Ascending aorta (tissue), 2 donors: Measurements from ENCODE around the gene CFAP65. TPM values are rescaled to one million over a fixed set of nuclear protein-coding genes. Genes with fewer than 3 reads are reported as not detected.

Experiments
- DNase-seq, 2 donors: peaks; one replicate each; pipeline ENCODE4 v3.0.0-alpha.2; 2019; ENCODE audit warnings: low spot score in 2 of 2
- H3K27ac ChIP-seq, 2 donors: fragments of 200-600 bp; sonication (generic); one replicate each; pipeline ENCODE4 v1.5.1; 2016 to 2017; ENCODE audit warnings: mild to moderate bottlenecking in 1 of 2
- H3K27me3 ChIP-seq: fragments of 200-600 bp; sonication (generic); one replicate; pipeline ENCODE4 v1.5.1; 2017
- H3K36me3 ChIP-seq, 2 donors: fragments of 200-600 bp; sonication (generic); one replicate each; pipeline ENCODE4 v1.5.1; 2016
- H3K4me1 ChIP-seq, 2 donors: fragments of 200-600 bp; sonication (generic); one replicate each; pipeline ENCODE4 v1.5.1; 2016 to 2017; ENCODE audit warnings: mild to moderate bottlenecking in 1 of 2
- H3K4me3 ChIP-seq, 2 donors: fragments of 200-600 bp; sonication (generic); one replicate each; pipeline ENCODE4 v1.5.1; 2016 to 2017; ENCODE audit warnings: mild to moderate bottlenecking in 1 of 2
- H3K9me3 ChIP-seq, 2 donors: fragments of 200-600 bp; sonication (generic); one replicate each; pipeline ENCODE4 v1.5.1; 2016
- intact Hi-C: fragments of 100-400 bp; cut with DNase I; formaldehyde crosslinking; loops from one replicate; pipeline ENCODE4 v1.15.1; 2023
- total RNA-seq: library from RNA; depleted of rRNA; stranded (reverse); fragments of >200 nt; gene quantifications from one replicate; pipeline ENCODE4 v1.1.0, GENCODE V29; 2016
- TF ChIP-seq, protein P1 (sequence below), 3 experiments: fragments of 200-600 bp in 2 of 3; fragments of 450-650 bp in 1 of 3; sonication (generic) in 2 of 3; IDR thresholded peaks; one replicate each; pipeline ENCODE4 v1.5.1; 2016 to 2019; ENCODE audit warnings: antibody characterized with exemption in 3 of 3, mild to moderate bottlenecking in 1 of 3, moderate library complexity in 1 of 3

CFAP65 gene
- total RNA-seq, 1 donor from 2014 or later = not detected

GRCh38 chr2:219072741-219073250, 31.5 kb upstream of the CFAP65 start:
- intact Hi-C loops = no loop called here
- H3K27me3 ChIP-seq = no peaks in the 10 kb centered on the region
- no peak for DNase-seq
- no peaks in the 10 kb centered on the region for H3K4me1 ChIP-seq
- no peak overlapping the region for H3K27ac ChIP-seq
- H3K36me3 ChIP-seq = peaks cover 9 to 27% of the 10 kb centered on the region in 2 donors
- H3K9me3 ChIP-seq = no peaks in the 10 kb centered on the region
- TF ChIP-seq, protein P1, sequence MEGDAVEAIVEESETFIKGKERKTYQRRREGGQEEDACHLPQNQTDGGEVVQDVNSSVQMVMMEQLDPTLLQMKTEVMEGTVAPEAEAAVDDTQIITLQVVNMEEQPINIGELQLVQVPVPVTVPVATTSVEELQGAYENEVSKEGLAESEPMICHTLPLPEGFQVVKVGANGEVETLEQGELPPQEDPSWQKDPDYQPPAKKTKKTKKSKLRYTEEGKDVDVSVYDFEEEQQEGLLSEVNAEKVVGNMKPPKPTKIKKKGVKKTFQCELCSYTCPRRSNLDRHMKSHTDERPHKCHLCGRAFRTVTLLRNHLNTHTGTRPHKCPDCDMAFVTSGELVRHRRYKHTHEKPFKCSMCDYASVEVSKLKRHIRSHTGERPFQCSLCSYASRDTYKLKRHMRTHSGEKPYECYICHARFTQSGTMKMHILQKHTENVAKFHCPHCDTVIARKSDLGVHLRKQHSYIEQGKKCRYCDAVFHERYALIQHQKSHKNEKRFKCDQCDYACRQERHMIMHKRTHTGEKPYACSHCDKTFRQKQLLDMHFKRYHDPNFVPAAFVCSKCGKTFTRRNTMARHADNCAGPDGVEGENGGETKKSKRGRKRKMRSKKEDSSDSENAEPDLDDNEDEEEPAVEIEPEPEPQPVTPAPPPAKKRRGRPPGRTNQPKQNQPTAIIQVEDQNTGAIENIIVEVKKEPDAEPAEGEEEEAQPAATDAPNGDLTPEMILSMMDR (IDR thresholded peaks at IDR 0.05) = no peak
- H3K4me3 ChIP-seq = no peak overlapping the region

- H3K4me3 ChIP-seq = no peak overlapping the region
- peaks cover 0 to 17% of the 10 kb centered on the region in 2 donors for H3K36me3 ChIP-seq
- no peak for DNase-seq
- H3K27ac ChIP-seq = no peak overlapping the region
- TF ChIP-seq, protein P1 (IDR thresholded peaks at IDR 0.05) = no peak
- intact Hi-C loops = no loop called here
- H3K27me3 ChIP-seq = no peaks in the 10 kb centered on the region
- H3K4me1 ChIP-seq = no peaks in the 10 kb centered on the region
- H3K9me3 ChIP-seq = no peaks in the 10 kb centered on the region
These were observed 30.0 kb upstream of the CFAP65 start for GRCh38 chr2:219071131-219071816.

GRCh38 chr2:219065484-219065883, 24.2 kb upstream of the CFAP65 start:
- Histone ChIP-seq H3K4me1 (peaks cover 5% of the 10 kb centered on the region in 2 donors), H3K36me3 (no peaks in the 10 kb centered on the region), H3K27ac (no peak overlapping the region), H3K9me3 (no peaks in the 10 kb centered on the region), H3K4me3 (no peak overlapping the region), H3K27me3 (peaks cover 6% of the 10 kb centered on the region)
- no peak for DNase-seq
- TF ChIP-seq, protein P1 (IDR thresholded peaks at IDR 0.05) = no peak
- intact Hi-C loops = no loop called here

DNA sequence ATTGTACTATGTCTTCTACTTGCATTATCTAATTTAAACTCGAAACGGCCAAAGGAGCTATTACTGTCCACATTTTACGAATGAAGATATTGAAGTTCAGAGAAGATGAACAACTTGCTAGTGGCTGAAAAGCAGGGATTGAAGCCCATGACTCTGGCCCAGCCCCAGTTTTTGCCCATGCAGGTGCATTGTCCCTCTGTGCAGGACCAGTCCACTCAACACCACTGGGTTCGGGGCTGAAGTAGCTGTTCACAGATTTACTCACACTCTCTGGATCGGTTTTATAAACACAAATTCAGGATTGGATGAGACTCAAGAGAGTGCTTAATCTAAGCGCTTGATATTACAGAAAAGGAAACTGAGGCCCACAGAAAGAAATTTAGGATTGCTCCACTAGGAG, 20.8 kb upstream of the CFAP65 start:
- peaks cover 29 to 31% of the 10 kb centered on the region in 2 donors for H3K4me1 ChIP-seq
- intact Hi-C loops = no loop called here
- no peak for DNase-seq
- no peak overlapping the region for H3K27ac ChIP-seq
- peaks cover 19% of the 10 kb centered on the region for H3K27me3 ChIP-seq
- TF ChIP-seq, protein P1 (IDR thresholded peaks at IDR 0.05) = no peak
- H3K36me3 ChIP-seq = no peaks in the 10 kb centered on the region
- no peaks in the 10 kb centered on the region for H3K9me3 ChIP-seq
- H3K4me3 ChIP-seq = no peak overlapping the region

GRCh38 chr2:219060821-219061791, 19.8 kb upstream of the CFAP65 start, which contains the start of gene IHH:
IHH (minus strand) TSS chr2:219060921; CDS start chr2:219060467, 454 bp downstream.
- no peak for DNase-seq
- peaks cover 19% of the 10 kb centered on the region for H3K27me3 ChIP-seq
- TF ChIP-seq, protein P1 (IDR thresholded peaks at IDR 0.05) = no peak
- intact Hi-C loops = no loop called here
- H3K9me3 ChIP-seq = no peaks in the 10 kb centered on the region
- H3K27ac ChIP-seq = no peak within 1 kb of the TSS
- no peaks in the 10 kb centered on the region for H3K36me3 ChIP-seq
- peak within 1 kb of the TSS; percentile 50 to 56 for H3K4me3 ChIP-seq
- peaks cover 29 to 31% of the 10 kb centered on the region in 2 donors for H3K4me1 ChIP-seq
